ENCODE data around the gene ZNF222.

The ZNF222 gene

DNA sequence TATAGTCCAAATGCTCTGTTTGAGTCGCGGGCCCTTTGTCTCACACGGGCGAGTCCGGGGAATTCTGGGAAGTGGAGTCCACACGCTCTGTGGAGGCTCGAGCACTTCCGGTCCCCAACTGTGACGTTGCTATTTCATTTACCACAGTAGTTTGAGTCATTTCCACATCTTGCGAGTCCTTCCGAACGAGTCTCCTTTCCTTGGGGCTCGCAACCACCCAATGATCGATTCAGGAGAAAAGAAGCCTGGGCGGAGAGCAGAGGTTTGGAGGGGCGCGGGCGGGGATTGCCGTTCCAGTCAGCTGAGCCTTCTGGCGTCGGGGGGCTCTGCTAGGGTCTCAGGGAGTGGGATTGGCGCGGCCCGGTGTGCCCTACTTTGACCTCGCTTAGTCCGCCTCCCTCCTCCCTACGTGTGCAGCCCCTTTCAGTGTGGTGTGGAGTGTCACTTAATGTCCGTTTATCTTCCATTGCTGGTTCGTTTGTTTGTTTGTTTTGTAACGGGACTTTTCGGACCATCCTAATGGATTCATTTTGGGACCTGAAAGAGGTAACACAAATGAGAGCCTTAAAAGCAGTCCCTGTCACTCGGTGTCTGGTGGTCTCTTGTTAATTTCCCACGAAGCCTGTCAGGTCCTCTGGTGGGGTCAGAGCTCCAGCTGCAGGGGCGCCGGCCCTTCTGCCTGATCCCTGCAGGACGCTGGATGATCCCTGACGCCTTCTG is at the start of gene ZNF222:
ZNF222 (plus strand) TSS at position 163 of the 720 bp plus-strand sequence; CDS start at position 221, 58 bp downstream.
- DNase-seq (ENCODE audit: low read depth), result peak; percentile 77

DNA sequence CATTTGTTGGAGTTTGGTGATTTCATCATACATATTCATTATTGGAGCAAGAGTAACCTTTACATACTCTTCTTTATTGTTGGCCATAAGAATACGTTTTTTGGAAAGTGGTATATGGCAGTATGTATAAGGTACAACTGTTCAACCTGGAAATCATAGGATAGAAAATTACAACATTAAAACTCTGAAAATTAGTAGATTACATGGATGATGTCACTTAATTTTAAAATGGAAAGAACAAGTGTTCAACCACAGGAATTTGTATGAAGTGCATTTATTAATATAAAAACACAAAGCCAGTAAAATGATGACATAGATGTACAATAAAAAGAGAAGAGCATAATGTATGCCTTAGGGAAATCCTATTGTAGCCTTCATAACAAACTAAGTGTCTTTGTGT is 48.4 kb upstream of the ZNF222 start:
- no peak for DNase-seq (ENCODE audit: low read depth)

DNA sequence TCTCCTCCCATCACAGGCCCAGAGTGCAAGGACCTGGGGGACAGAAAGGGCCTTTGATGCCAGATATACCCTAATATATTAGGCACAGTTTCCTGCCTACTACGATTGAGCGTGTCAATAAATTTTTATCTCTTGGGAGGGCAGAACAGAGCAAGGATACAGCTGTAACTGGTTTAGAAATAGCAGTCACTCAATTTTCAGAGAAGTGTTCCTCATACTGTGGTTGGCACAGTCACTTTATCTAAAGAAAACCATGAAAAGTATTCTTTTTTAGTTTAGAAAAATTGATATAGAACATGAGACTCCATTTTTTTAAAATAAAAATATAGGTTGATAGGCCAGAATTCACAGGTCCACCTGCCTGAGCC is 41.7 kb upstream of the ZNF222 start:
- DNase-seq (ENCODE audit: low read depth), result no peak

DNA sequence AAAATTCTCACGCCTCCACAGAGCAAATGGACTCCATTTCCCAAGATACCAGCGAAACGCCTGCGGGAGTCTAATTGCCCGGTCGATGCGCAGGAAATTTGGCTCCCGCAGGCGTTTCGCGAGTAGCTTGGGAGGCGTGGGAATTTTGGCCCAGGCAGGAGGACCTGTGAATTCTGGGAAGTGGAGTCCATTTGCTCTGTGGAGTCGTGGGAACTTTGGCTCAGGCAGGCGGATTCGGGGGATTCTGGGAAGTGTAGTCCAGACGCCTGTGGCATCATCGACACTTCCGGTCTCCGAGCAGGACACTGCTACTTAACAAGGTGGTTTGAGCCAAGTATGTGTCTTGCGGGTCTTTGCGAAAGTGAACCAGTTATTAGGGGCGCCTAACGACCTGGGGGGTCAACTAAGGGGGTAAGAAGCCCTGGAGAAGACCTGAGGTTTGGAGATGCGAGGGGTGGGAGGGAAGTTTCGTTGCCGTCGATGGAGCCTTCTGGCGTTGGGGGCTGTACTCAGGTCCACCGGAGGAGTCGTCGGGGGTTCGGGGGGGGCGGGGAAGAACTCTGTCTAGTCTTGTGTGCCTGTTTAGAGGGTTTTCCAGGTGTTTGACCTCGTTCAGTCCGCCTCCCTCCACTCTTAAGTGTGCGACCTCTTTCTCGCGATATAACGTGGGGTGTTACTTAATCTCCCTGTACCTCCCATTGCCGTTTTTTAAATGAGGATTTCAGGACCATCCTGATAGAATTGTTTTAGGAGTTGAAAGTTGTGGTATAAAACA is 41.1 kb upstream of the ZNF222 start, which contains the start of gene ZNF155:
ZNF155 (plus strand) TSS at position 277 of the 775 bp plus-strand sequence. CDS start 4,356 bp downstream, outside the sequence.
- peak; percentile 98 for DNase-seq (ENCODE audit: low read depth)

DNA sequence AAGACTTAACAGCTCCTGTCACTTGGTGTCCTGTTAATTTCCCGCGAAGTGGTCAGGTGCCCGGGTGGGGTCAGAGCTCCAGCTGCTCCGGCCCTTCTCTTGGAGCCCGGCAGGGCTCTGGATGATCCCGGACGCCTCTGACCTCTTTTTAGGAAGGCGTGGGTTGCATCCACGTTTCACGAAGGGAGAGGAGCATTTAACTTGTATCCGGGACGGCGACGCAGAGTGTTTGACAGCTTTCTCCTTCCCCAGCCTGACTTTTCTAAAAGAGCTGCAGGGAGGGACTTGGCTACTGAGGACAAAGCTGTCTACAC is 40.5 kb upstream of the ZNF222 start:
- DNase-seq (ENCODE audit: low read depth), result peak; percentile 9

DNA sequence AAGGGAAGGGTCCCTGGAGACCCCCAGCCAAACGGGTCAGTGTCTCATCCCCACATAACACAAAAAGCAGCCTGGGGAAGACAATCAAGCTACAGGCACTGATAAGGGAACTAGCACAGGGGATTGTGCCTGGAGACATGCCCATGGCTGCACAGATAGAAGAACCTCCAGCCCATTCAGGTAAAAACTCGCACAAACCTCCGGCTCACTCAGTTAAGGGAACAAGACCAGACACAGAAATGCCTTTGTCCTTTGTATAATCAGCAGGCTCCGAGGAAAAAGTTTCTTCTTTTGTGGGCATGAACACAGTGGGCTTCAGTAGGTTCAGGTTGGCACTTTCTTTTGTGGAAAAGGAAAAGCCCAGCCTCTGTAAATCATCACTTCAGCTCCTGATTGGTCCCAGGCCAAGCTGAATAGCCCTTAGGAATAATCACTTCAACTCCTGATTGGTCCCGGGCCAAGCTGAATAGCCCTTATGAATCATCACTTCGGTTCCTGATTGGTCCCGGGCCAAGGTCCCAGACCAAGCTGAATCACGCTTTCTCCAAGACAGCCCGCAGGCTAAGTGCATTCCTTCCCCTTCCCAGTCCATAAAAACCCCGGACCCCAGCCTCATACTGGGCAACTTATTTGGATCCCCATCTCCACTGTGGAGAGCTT is 27.4 kb upstream of the ZNF222 start:
- no peak for DNase-seq (ENCODE audit: low read depth)

DNA sequence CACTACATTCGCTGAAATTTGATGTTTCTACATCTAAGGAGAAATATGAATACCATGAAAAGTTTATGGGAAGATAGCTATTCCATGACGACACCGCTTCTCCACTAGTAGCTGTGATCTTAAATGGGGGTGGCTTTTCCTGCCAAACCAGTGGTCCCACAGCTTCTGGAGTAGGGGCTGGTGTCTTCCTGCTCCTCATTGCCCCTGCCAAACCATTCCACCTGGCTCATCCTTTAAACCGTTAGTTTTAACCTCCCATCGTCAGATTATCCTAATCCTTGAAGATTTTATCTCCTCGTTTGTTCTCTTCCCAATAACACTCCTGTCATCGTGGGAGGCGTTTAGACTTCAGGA is 23.0 kb upstream of the ZNF222 start:
- no peak for DNase-seq (ENCODE audit: low read depth)

DNA sequence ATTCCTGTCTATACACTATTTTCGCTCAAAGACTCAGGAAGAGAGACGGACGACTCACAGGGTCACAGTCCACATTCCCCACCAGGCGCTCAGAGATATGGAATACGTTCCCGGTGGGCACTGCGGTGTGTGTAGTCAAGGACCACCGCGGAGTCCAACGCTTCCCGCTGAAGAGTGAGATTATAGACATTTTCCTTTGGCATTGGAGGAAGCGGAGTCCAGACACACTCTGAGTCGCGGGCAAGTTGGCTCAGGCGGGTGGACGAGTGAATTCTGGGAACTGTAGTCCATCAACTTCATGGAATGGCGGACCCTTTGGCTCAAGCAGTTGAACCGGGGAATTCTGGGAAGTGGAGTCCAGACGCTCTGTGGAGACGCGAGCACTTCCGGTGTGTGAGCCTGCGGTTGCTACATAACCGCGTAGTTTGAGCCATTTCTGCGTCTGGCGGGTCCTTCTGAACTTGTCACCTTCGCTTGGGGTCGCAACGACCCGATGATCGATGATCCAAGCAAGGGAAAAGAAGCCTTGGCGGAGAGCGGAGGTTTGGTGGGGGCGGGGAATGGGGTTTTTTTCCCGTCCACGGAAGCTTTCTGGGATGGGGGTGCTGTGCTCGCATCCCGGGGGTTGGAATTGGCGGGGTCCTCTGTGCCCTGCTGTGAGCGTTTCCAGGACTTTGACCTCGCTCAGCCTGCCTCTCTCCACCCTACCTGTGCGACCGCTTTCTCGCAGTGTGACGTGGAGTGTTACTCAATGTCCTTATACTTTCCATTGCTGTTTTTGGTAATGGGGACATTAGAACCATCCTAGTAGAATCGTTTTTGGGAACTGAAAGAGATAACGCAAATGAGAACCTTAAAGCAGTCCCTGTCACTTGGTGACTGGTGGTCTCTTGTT is 22.4 kb upstream of the ZNF222 start, which contains the start of gene ZNF230:
ZNF230 (plus strand) TSS at position 392 of the 895 bp plus-strand sequence. CDS start 4,122 bp downstream, outside the sequence.
- peak; percentile 93 for DNase-seq (ENCODE audit: low read depth)

DNA sequence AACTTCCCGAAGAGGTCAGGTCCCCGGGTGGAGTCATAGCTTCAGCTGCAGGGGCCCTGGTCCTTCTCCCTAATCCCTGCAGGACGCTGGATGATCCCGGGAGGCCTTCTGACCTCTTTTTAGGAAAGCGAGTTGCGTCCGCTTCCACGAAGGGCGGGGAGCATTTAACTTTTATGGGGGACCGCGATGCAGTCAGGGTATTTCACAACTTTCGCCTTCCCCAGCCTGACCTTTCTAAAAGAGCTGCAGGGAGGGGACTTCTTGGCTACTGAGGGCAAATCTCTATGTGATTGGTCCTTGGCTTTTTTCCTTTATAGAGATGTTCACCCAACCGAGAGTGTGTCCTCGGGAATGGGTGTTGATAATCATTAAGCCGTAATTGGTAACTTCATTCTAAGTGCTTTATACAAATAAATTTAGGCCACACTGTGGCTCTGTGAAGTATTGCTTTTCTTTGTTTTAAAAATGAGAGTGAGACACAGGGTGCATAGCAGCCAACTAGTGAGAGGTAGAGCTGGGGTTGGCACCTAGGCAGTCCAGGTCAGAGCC is 21.6 kb upstream of the ZNF222 start:
- no peak for DNase-seq (ENCODE audit: low read depth)

DNA sequence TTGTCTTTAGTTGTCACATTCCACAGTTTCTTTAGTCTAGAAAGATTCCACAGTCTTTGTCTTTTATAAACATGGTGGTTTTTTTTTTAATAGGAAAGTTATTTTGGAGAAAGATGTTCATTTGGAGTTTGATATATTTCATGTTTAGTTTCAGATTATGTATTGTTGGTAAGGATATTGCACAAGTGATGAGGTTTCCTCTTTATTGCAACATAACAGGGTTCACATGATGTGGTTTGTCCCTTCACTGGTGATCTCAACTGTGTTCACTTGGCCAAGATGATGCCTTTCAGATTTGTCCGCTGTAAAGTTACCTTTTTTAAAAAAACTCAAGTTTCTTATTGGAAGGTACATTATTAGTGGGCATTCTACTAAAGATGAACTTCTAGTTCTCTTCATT is 19.2 kb upstream of the ZNF222 start:
- DNase-seq (ENCODE audit: low read depth), result no peak

DNA sequence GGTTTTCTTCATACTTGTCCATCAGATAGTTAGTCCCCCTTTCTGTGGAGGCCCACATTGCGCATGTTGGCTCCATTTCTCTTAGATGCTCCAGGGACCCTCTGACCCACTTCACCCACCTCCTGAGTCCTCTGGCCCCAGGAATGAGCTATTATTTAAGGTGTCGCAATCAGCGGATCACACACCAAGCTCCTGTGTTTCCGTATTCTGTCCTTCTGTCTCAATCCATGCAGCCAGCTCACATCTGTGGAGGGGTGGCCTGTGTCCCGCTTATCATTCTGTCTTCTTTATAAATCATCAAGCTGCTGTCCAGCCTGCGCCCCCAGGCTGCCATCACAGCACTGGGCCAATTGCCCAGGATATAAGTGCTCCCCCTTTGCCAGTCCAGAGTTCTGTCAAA is 17.7 kb upstream of the ZNF222 start:
- DNase-seq (ENCODE audit: low read depth), result no peak

DNA sequence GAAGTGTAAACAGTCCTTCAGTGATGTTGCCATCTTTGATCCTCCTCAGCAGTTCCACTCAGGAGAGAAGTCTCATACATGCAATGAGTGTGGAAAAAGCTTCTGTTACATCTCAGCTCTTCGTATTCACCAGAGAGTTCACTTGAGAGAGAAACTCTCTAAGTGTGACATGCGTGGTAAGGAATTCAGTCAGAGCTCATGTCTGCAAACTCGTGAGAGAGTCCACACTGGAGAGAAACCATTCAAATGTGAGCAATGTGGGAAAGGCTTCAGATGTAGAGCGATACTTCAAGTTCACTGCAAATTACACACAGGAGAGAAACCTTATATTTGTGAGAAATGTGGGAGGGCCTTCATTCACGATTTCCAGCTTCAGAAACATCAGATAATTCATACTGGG is 14.7 kb upstream of the ZNF222 start:
- DNase-seq (ENCODE audit: low read depth), result no peak

DNA sequence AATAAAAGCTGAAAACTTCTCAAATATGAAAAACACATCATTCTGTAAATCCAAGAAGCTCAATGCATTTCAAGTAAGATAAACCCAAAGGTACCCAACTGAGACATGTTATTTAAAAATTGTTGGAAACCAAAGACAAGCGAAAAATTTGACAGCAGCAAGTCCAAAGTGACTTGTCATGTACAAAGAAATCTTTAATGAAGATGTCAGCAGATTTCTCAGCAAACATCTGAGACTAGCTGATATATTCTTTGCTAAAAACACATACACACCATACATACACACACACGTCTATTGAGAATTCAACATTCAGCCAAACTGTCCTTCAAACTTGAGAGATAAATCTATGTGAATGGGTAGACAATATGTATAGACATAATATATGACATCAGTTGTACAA is 5.7 kb upstream of the ZNF222 start:
- DNase-seq (ENCODE audit: low read depth), result no peak

DNA sequence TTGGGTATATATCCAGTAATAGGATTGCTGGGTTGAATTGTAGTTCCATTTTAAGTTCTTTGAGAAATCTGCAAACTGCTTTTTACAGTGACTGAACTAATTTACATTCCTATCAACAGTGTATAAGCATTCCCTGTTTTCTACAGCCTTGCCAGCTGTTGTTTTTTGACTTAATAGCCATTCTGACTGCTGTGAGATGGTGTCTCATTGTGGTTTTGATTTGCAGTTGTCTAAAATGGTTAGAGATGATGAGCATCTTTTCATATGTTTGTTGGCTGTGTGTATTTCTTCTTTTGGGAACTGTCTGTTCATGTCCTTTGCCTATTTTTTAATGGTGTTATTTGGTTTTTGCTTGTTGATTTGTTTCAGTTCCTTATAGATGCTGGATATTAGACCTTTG is 4.0 kb upstream of the ZNF222 start:
- no peak for DNase-seq (ENCODE audit: low read depth)

DNA sequence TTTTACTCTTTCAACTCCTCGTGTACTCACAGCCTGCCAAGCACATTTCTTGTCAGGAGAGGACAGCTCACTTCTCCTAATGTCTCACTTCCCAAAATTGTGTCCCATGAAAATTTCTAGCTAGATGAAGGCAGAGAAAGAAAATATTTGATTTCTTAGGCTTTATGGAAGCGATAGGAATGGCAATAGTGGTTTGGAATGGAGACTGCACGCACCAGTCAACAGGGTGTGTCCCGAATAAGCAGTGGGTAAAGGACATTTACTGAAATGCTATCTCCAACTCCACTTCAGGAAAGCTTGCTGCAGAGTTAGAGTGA is 321 bp upstream of the ZNF222 start:
- DNase-seq (ENCODE audit: low read depth), result no peak

DNA sequence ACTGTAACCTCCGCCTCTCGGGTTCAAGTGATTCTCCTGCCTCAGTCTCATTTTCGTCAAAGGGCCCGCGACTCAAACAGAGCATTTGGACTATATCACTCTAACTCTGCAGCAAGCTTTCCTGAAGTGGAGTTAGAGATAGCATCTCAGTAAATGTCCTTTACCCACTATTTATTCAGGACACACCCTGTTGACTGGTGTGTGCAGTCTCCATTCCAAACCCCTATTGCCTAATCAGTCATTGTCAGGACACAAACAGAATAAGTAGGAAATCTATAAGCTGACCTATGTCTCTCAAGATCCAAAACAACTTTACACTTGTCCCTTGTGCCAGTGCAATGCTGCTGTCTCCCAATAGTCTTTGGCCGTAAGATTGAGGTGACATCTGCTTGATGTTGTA is 1.4 kb downstream of the ZNF222 start:
- no peak for DNase-seq (ENCODE audit: low read depth)

DNA sequence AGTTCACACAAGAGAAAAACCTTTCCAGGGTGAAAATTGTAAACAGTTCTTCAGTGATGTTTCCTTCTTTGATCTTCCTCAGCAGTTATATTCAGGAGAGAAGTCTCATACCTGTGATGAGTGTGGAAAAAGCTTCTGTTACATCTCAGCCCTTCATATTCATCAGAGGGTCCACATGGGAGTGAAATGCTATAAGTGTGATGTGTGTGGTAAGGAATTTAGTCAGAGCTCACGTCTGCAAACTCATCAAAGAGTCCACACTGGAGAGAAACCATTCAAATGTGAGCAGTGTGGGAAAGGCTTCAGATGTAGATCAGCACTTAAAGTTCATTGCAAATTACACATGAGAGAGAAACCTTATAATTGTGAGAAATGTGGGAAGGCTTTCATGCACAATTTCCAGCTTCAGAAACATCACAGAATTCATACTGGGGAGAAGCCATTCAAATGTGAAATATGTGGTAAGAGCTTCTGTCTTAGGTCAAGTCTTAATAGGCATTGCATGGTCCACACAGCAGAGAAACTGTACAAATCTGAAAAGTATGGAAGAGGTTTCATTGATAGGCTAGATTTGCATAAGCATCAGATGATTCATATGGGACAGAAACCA is 6.9 kb downstream of the ZNF222 start:
- DNase-seq (ENCODE audit: low read depth), result no peak

DNA sequence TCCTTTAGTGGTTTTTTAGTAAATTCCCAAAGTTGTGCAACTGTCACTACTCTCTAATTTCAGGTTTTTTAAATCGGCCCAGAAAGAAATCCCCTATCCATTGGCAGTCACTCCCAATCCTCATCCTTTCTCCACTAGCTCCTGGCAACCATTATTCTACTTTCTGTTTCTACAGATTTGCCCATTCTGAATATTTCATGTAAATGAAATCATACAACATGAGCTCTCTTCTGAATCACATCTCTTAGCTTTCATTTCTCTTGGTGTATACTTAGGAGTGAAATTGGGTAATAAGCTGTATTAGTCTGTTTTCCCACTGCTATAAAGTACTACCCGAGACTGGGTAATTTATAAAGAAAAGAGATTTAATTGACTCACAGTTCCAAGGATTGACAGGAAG is 17.0 kb downstream of the ZNF222 start:
- no peak for DNase-seq (ENCODE audit: low read depth)

DNA sequence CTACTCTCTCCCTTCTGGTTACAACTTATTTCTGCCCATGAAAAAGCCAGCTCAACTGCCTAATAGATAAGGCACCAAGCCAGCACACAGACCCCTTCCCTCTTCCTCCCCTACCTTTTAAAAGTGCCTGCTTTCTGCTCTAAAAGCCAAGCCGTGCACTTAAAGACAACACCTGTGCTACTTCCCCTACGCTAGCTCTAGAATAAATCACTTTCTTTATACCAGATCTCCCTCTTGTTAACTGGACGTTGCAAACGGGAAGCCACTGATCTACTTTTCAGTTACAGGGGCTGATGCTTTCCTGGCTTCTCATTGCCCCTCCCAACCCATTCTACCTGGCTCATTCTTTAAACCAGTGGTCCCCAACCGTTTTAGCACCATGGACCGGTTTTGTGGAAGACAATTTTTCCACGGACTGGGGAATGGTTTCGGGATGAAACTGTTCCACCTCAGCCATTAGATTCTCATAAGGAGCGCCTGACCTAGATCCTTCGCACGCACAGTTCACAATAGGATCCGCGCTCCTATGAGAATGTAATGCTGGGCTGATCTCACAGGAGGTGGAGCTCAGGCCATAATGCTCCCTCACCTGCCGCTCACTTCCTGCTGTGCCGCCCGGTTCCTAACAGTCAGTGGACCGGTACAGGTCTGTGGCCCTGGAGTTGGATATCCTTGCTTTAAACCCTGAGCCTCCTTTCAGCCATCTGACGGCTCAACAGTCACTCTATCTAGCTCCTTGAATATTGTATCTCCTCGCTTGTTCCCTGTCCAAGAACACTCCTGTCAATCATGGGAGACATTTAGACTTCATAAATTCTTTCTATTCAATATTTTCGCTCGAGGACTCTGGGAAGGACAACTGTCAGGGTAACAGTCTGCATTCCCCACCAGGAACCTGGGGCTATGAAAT is 25.8 kb downstream of the ZNF222 start:
- no peak for DNase-seq (ENCODE audit: low read depth)

DNA sequence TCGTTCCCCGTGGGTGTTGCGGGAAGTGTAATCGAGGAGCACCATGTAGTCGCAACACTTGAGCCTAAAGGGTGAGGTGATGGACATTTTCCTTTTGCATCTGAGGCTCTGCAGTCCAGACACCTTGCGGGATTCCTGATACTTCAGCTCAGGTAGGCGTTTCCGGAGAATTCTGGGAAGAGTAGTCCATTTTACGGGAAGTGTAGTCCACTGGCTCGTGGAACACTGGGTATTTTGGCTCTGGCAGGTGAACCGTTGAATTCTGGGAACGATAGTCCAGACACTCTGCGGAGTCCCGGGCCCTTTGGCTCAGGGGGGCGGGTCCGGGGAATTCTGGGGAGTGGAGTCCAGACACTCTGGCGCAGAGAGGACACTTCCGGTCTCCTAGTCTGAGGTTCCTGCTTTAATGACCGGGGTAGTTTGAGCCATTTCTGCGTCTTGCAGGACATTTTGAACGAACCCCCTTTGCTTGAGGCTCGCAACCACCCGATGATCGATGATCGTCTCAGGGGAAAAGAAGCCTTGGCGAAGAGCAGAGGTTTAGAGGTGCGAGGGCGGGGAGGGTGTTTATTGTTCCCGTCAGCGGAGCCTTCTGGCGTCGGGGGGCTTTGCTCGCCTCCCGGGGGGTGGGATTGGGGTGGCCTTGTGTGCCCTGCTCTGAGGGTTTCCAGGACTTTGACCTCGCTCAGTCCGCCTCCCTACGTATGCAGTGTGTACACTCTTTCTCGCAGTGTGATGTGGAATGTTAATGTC is 26.6 kb downstream of the ZNF222 start, which contains the start of gene ZNF223:
ZNF223 (plus strand) TSS at position 387 of the 753 bp plus-strand sequence. CDS start 3,141 bp downstream, outside the sequence.
- peak; percentile 91 for DNase-seq (ENCODE audit: low read depth)

Measured in HS-27A (cell line).